HCT116 (cell line): ENCODE data around the gene TYMP. TPM values are rescaled to one million over a fixed set of nuclear protein-coding genes. Genes with fewer than 3 reads are reported as not detected.

Source experiments
- ATAC-seq: fragments of 200-7000 bp; cut with Tn5 transposase; 2 replicates; pipeline ENCODE4 v1.9.1; 2020; ENCODE audit warnings: mild to moderate bottlenecking, moderate library complexity
- BruUV-seq: library from RNA; stranded (reverse); fragments of 400-500 nt; replicated peaks from 2 replicates; lab custom pipeline; 2021; lab: Mats Ljungman, UMichigan
- CTCF ChIA-PET: fragments of 300-600 bp; sonication (Branson Sonifier 250); formaldehyde crosslinking; loops from one replicate; lab custom pipeline; 2021; ENCODE audit warnings: antibody characterized with exemption; lab: Charles Lee
- POLR2A ChIA-PET: fragments of 300-600, 350-600 bp; sonication (Branson Sonifier 250); formaldehyde crosslinking; loops from one replicate; lab custom pipeline; 2021; ENCODE audit warnings: antibody characterized with exemption; lab: Charles Lee
- RAD21 ChIA-PET, 2 experiments: fragments of 300-600 bp; sonication (Branson Sonifier 250); formaldehyde crosslinking; loops; one replicate each; lab custom pipeline; 2023; ENCODE audit warnings: low total read pairs in 2 of 2; ENCODE audit not compliant: uncharacterized antibody in 2 of 2, unreplicated experiment in 2 of 2, low non-redundant PET in 1 of 2; lab: Charles Lee
- DNase-seq: peaks from one replicate; pipeline ENCODE4 v3.0.0-alpha.2; 2010; ENCODE audit warnings: low read depth, low spot score
- H2AFZ ChIP-seq: fragments of 200-600 bp; shearing (Covaris generic), sonication (generic); 2 replicates; pipeline ENCODE4 v1.6.1; 2017; ENCODE audit warnings: low read depth, mixed run types, mixed read lengths, antibody characterized with exemption, low read length; ENCODE audit not compliant: poor library complexity, severe bottlenecking
- H3K27ac ChIP-seq: 2 replicates; pipeline ENCODE4 v1.5.1; 2012; ENCODE audit warnings: low read depth, low read length
- H3K27me3 ChIP-seq: fragments of 200-600 bp; sonication (generic); 2 replicates; pipeline ENCODE4 v1.6.1; 2016; ENCODE audit warnings: mixed run types, low read length, mixed read lengths; ENCODE audit not compliant: insufficient read depth
- H3K36me3 ChIP-seq, 2 experiments: fragments of 200-500 bp in 1 of 2; fragments of 200-600 bp in 1 of 2; sonication (Bioruptor generic) in 1 of 2; sonication (generic) in 1 of 2; 2 replicates each; pipeline versions ENCODE4 v1.5.1 to v1.6.1; 2014 to 2016; ENCODE audit warnings: low read length in 2 of 2, inconsistent platforms in 1 of 2, mixed read lengths in 1 of 2, mixed run types in 1 of 2; ENCODE audit not compliant: insufficient read depth in 2 of 2, control insufficient read depth in 1 of 2
- H3K4me1 ChIP-seq, 2 experiments: fragments of 200-600 bp in 1 of 2; sonication (generic) in 1 of 2; 2 replicates each; pipeline versions ENCODE4 v1.5.1 to v1.6.1; 2012 to 2017; ENCODE audit warnings: low read length in 2 of 2, inconsistent platforms in 1 of 2, mild to moderate bottlenecking in 1 of 2, mixed read lengths in 1 of 2, mixed run types in 1 of 2, moderate library complexity in 1 of 2; ENCODE audit not compliant: insufficient read depth in 2 of 2, control insufficient read depth in 1 of 2
- H3K4me2 ChIP-seq: fragments of 200-600 bp; sonication (generic); 2 replicates; pipeline ENCODE4 v1.6.1; 2017; ENCODE audit warnings: mixed run types, low read length, mixed read lengths
- H3K4me3 ChIP-seq, 2 experiments: fragments of 200-600 bp in 1 of 2; sonication (generic) in 1 of 2; replicated peaks in 1 of 2; 2 replicates each; pipeline ENCODE4 v1.5.1; 2011 to 2016; ENCODE audit warnings: low read length in 2 of 2, control low read depth in 1 of 2, low read depth in 1 of 2, mild to moderate bottlenecking in 1 of 2, mixed read lengths in 1 of 2, mixed run types in 1 of 2
- H3K79me2 ChIP-seq: fragments of 200-600 bp; sonication (generic); 2 replicates; pipeline ENCODE4 v1.6.1; 2017; ENCODE audit warnings: mild to moderate bottlenecking, mixed run types, low read length, moderate library complexity, mixed read lengths; ENCODE audit not compliant: insufficient read depth
- H3K9ac ChIP-seq: fragments of 200-600 bp; sonication (generic); 2 replicates; pipeline ENCODE4 v1.6.1; 2016; ENCODE audit warnings: low read length, mixed read lengths
- H3K9me2 ChIP-seq: fragments of 200-600 bp; sonication (generic), shearing (Covaris generic); 2 replicates; pipeline ENCODE4 v1.6.1; 2017; ENCODE audit warnings: mixed run types, mild to moderate bottlenecking, moderate library complexity; ENCODE audit not compliant: insufficient read depth
- H3K9me3 ChIP-seq, 2 experiments: fragments of 200-500 bp in 1 of 2; fragments of 200-600 bp in 1 of 2; sonication (Bioruptor generic) in 1 of 2; sonication (generic) in 1 of 2; 2 replicates each; pipeline ENCODE4 v1.6.1; 2014 to 2017; ENCODE audit warnings: low read length in 2 of 2, mixed read lengths in 2 of 2, inconsistent platforms in 1 of 2, low read depth in 1 of 2, mild to moderate bottlenecking in 1 of 2, mixed run types in 1 of 2, moderate library complexity in 1 of 2; ENCODE audit not compliant: control insufficient read depth in 1 of 2, insufficient read depth in 1 of 2
- H4K20me1 ChIP-seq: fragments of 200-600 bp; sonication (generic), shearing (Covaris generic); 2 replicates; pipeline ENCODE4 v1.6.1; 2017; ENCODE audit warnings: mixed run types, mild to moderate bottlenecking, moderate library complexity; ENCODE audit not compliant: insufficient read depth
- ATF3 ChIP-seq: IDR thresholded peaks from 2 replicates; pipeline ENCODE4 v1.6.1; 2012
- CTCF ChIP-seq, 3 experiments: fragments of 200-600 bp in 1 of 3; sonication (generic) in 1 of 3; IDR thresholded peaks in 2 of 3; conservative IDR thresholded peaks in 1 of 3; 2 replicates each; pipeline ENCODE4 v1.5.1; 2012 to 2017; ENCODE audit warnings: low read depth in 2 of 3, low read length in 2 of 3, antibody characterized with exemption in 1 of 3, borderline replicate concordance in 1 of 3, control low read depth in 1 of 3, mild to moderate bottlenecking in 1 of 3, mixed read lengths in 1 of 3, mixed run types in 1 of 3, moderate library complexity in 1 of 3; ENCODE audit not compliant: insufficient read depth in 1 of 3
- POLR2A ChIP-seq: IDR thresholded peaks from 2 replicates; pipeline ENCODE4 v1.7.0; 2011; ENCODE audit warnings: borderline replicate concordance; ENCODE audit not compliant: insufficient read depth, insufficient read length; ENCODE audit errors: extremely low read depth
- POLR2AphosphoS5 ChIP-seq: IDR thresholded peaks from 2 replicates; pipeline ENCODE4 v1.6.1; 2011; ENCODE audit warnings: mild to moderate bottlenecking, low read depth, low read length, moderate library complexity
- ZFX ChIP-seq: fragments of 450-650 bp; IDR thresholded peaks from 2 replicates; pipeline ENCODE4 v1.6.1; 2017
- intact Hi-C: fragments of 100-400 bp; cut with micrococcal nuclease; formaldehyde crosslinking; loops from 2 replicates; pipeline ENCODE4 v1.10.0; 2022
- total RNA-seq: library from RNA; stranded (reverse); gene quantifications from one replicate; pipeline ENCODE4 v1.2.1, GENCODE V29; 2021; ENCODE audit not compliant: unreplicated experiment

The TYMP gene
- total RNA-seq, 1 experiment from 2014 or later, result 43.2 TPM

- CTCF ChIA-PET, result no interaction called here
- intact Hi-C loops, result no loop called here
- H3K27me3 ChIP-seq, result no peaks in the 10 kb centered on the region
- peak; percentile 62 for TF ChIP-seq POLR2AphosphoS5
- TF ChIP-seq POLR2A, result peak; percentile 94
- no peak for TF ChIP-seq CTCF (IDR thresholded peaks at IDR 0.05 in 2 of 3, conservative IDR thresholded peaks at IDR 0.05 in 1 of 3; ENCODE audit: borderline replicate concordance in 1 of 3, insufficient read depth in 1 of 3, low read depth in 2 of 3, low read length in 2 of 3)
- TF ChIP-seq ZFX, result 0 out of 2 replicates have a peak, but pooled peaks have one; percentile 19
- TF ChIP-seq ATF3, result no peak
- TF ChIP-seq, all 23 proteins: peak for 3
- RAD21 ChIA-PET, result interaction anchor here in 1 of 2 experiments (0.8 kb wide), 1 partner anchor 36 kb away, joined by 3 read pairs; no protein-coding TSS in a partner anchor
- peak overlapping the region; percentile 78 to 85 for H3K4me3 ChIP-seq
- H3K9me3 ChIP-seq, result no peaks in the 10 kb centered on the region
- no peak overlapping the region for H2AFZ ChIP-seq
- H3K4me1 ChIP-seq, result peaks cover 13 to 79% of the 10 kb centered on the region in 2 experiments; a peak in 3 of 4 replicates
- POLR2A ChIA-PET, result interaction anchor here (1.1 to 2.1 kb wide), 3 partner anchors 9 to 36 kb away, joined by 3 to 8 read pairs (median 4); partner anchors contain the start of genes LMF2, NCAPH2 and SYCE3
- peak overlapping the region; percentile 100 for H3K27ac ChIP-seq
- H3K4me2 ChIP-seq, result peak overlapping the region; percentile 99
- no TSS peak for BruUV-seq
- peaks cover 30% of the 10 kb centered on the region for H3K79me2 ChIP-seq
- H4K20me1 ChIP-seq, result no peaks in the 10 kb centered on the region
- peak; percentile 28 for ATAC-seq
- H3K9me2 ChIP-seq, result no peaks in the 10 kb centered on the region
- peaks cover 0 to 11% of the 10 kb centered on the region in 2 experiments; a peak in 2 of 4 replicates for H3K36me3 ChIP-seq
- DNase-seq, result no peak
- peak overlapping the region; percentile 93 for H3K9ac ChIP-seq
Observed at GRCh38 chr22:50526834-50527801, 2.7 kb downstream of the TYMP start.
